Upper lobe of left lung (tissue), 4 donors: ENCODE results near the gene TRAFD1.

Experiments
- EP300 ChIP-seq, 4 donors: sonication (generic); formaldehyde crosslinking; IDR thresholded peaks; one replicate each; pipeline ENCODE4 v1.5.1; 2017; ENCODE audit warnings: antibody characterized with exemption in 4 of 4, control low read depth in 2 of 4
- POLR2A ChIP-seq, 4 donors: fragments of 450-650 bp; IDR thresholded peaks; one replicate each; pipeline ENCODE4 v1.5.1; 2016 to 2017; ENCODE audit warnings: antibody characterized with exemption in 4 of 4, mild to moderate bottlenecking in 2 of 4
- POLR2AphosphoS5 ChIP-seq, 2 donors: sonication (generic); formaldehyde crosslinking; IDR thresholded peaks; one replicate each; pipeline ENCODE4 v1.5.1; 2017; ENCODE audit warnings: antibody characterized with exemption in 2 of 2
- TF ChIP-seq, protein P1 (sequence below), 6 experiments: fragments of 450-650 bp in 4 of 6; fragments of 200-600 bp in 2 of 6; sonication (generic) in 2 of 6; IDR thresholded peaks; one replicate each; pipeline ENCODE4 v1.5.1; 2016 to 2019; ENCODE audit warnings: antibody characterized with exemption in 6 of 6

DNA sequence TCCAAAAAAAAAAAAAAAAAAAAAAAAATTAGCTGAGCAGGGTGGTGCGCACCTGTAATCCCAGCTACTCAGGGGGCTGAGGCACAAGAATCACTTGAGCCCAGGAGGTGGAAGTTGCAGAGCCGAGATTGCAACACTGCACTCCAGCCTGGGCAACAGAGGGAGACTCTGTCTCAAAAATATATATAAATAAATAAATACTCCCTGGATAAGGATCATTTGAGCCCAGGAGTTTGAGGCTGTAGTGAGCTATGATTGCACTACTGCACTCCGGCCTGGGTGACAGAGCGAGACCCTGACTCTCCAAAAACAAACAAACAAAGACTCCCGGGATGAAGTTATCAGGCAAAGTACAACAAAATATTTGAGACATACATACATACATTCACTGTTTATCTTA, 13.4 kb upstream of the TRAFD1 start:
- TF ChIP-seq, protein P1, sequence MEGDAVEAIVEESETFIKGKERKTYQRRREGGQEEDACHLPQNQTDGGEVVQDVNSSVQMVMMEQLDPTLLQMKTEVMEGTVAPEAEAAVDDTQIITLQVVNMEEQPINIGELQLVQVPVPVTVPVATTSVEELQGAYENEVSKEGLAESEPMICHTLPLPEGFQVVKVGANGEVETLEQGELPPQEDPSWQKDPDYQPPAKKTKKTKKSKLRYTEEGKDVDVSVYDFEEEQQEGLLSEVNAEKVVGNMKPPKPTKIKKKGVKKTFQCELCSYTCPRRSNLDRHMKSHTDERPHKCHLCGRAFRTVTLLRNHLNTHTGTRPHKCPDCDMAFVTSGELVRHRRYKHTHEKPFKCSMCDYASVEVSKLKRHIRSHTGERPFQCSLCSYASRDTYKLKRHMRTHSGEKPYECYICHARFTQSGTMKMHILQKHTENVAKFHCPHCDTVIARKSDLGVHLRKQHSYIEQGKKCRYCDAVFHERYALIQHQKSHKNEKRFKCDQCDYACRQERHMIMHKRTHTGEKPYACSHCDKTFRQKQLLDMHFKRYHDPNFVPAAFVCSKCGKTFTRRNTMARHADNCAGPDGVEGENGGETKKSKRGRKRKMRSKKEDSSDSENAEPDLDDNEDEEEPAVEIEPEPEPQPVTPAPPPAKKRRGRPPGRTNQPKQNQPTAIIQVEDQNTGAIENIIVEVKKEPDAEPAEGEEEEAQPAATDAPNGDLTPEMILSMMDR (IDR thresholded peaks at IDR 0.05), result no peak
- TF ChIP-seq POLR2A (IDR thresholded peaks at IDR 0.05) (no peak), POLR2AphosphoS5 (IDR thresholded peaks at IDR 0.05) (no peak), EP300 (IDR thresholded peaks at IDR 0.05) (no peak)
